WTC11 (cell line): ENCODE results near the gene SREK1IP1. TPM values are rescaled to one million over a fixed set of nuclear protein-coding genes. Genes with fewer than 3 reads are reported as not detected.

Experiments used
- ATAC-seq: fragments of 200-7000 bp; cut with Tn5 transposase; 2 replicates; pipeline ENCODE4 v1.10.0; 2021; ENCODE audit warnings: mild to moderate bottlenecking, moderate library complexity
- CTCF ChIA-PET: fragments of 300-600 bp; sonication (Branson Sonifier 250); formaldehyde crosslinking; loops from one replicate; lab custom pipeline; 2021; ENCODE audit warnings: antibody characterized with exemption; lab: Charles Lee
- POLR2A ChIA-PET: fragments of 350-600 bp; sonication (Branson Sonifier 250); formaldehyde crosslinking; loops from one replicate; lab custom pipeline; 2021; ENCODE audit warnings: antibody characterized with exemption; lab: Charles Lee
- DNase-seq: peaks from one replicate; pipeline ENCODE4 v3.0.0; 2021; ENCODE audit warnings: low spot score
- H3K27ac Mint-ChIP-seq: 2 replicates; pipeline ENCODE4 v1.8.0; 2021; ENCODE audit warnings: mixed read lengths
- H3K27me3 Mint-ChIP-seq: 2 replicates; pipeline ENCODE4 v1.8.0; 2021; ENCODE audit warnings: low read depth, mild to moderate bottlenecking, moderate library complexity, mixed read lengths
- H3K36me3 Mint-ChIP-seq: 2 replicates; pipeline ENCODE4 v1.8.0; 2021; ENCODE audit warnings: mixed read lengths
- H3K4me1 Mint-ChIP-seq: 2 replicates; pipeline ENCODE4 v1.8.0; 2022; ENCODE audit warnings: mixed read lengths
- H3K4me3 Mint-ChIP-seq: 2 replicates; pipeline ENCODE4 v1.8.0; 2021; ENCODE audit warnings: mild to moderate bottlenecking, moderate library complexity, mixed read lengths
- H3K9me3 Mint-ChIP-seq: 2 replicates; pipeline ENCODE4 v1.8.0; 2021; ENCODE audit warnings: mixed read lengths
- ATF3 ChIP-seq: sonication (generic); formaldehyde crosslinking; conservative IDR thresholded peaks from 2 replicates; pipeline ENCODE4 v1.8.1; 2022; ENCODE audit warnings: mild to moderate bottlenecking, missing genetic modification reagents
- E2F4 ChIP-seq: sonication (generic); formaldehyde crosslinking; IDR thresholded peaks from 2 replicates; pipeline ENCODE4 v1.8.1; 2022; ENCODE audit warnings: low read depth, mild to moderate bottlenecking, moderate library complexity, missing genetic modification reagents, borderline replicate concordance
- EMX1 ChIP-seq: fragments of 250-450 bp; sonication (Bioruptor Pico); IDR thresholded peaks from 2 replicates; pipeline ENCODE4 v1.8.0; 2021; ENCODE audit warnings: mild to moderate bottlenecking
- ESRRA ChIP-seq: sonication (generic); formaldehyde crosslinking; IDR thresholded peaks from 2 replicates; pipeline ENCODE4 v1.8.1; 2022; ENCODE audit warnings: mild to moderate bottlenecking, missing genetic modification reagents, borderline replicate concordance
- ETV6 ChIP-seq: sonication (generic); formaldehyde crosslinking; IDR thresholded peaks from 2 replicates; pipeline ENCODE4 v1.8.1; 2022; ENCODE audit warnings: mild to moderate bottlenecking, missing genetic modification reagents
- FOXP4 ChIP-seq: sonication (generic); formaldehyde crosslinking; IDR thresholded peaks from 2 replicates; pipeline ENCODE4 v1.8.0; 2022; ENCODE audit warnings: mild to moderate bottlenecking, missing genetic modification reagents
- GABPB1 ChIP-seq: sonication (generic); formaldehyde crosslinking; IDR thresholded peaks from 2 replicates; pipeline ENCODE4 v1.8.1; 2023; ENCODE audit warnings: mild to moderate bottlenecking, missing genetic modification reagents
- JAZF1 ChIP-seq: fragments of 250-450 bp; sonication (Bioruptor Pico); IDR thresholded peaks from 2 replicates; pipeline ENCODE4 v1.9.0; 2021; ENCODE audit warnings: moderate library complexity, mild to moderate bottlenecking, inconsistent platforms
- MAX ChIP-seq: sonication (generic); formaldehyde crosslinking; IDR thresholded peaks from 2 replicates; pipeline ENCODE4 v1.8.0; 2022; ENCODE audit warnings: mild to moderate bottlenecking, missing genetic modification reagents
- MXD4 ChIP-seq: fragments of 250-450 bp; sonication (Bioruptor Pico); IDR thresholded peaks from 2 replicates; pipeline ENCODE4 v1.8.0; 2021; ENCODE audit warnings: mild to moderate bottlenecking, moderate library complexity, borderline replicate concordance
- NR1H2 ChIP-seq: sonication (generic); formaldehyde crosslinking; IDR thresholded peaks from 2 replicates; pipeline ENCODE4 v1.9.0; 2021; ENCODE audit warnings: mild to moderate bottlenecking, moderate library complexity, missing genetic modification reagents
- PREB ChIP-seq: sonication (generic); formaldehyde crosslinking; IDR thresholded peaks from 2 replicates; pipeline ENCODE4 v1.8.1; 2022; ENCODE audit warnings: mild to moderate bottlenecking, missing genetic modification reagents, moderate library complexity, borderline replicate concordance
- RORB ChIP-seq: fragments of 250-450 bp; sonication (Bioruptor Pico); IDR thresholded peaks from 2 replicates; pipeline ENCODE4 v1.9.0; 2021; ENCODE audit warnings: mild to moderate bottlenecking
- TCF7 ChIP-seq: sonication (generic); formaldehyde crosslinking; IDR thresholded peaks from 2 replicates; pipeline ENCODE4 v1.8.0; 2022; ENCODE audit warnings: mild to moderate bottlenecking, low read depth, missing genetic modification reagents, moderate library complexity
- TEAD1 ChIP-seq: sonication (generic); formaldehyde crosslinking; IDR thresholded peaks from 2 replicates; pipeline ENCODE4 v1.8.0; 2022; ENCODE audit warnings: mild to moderate bottlenecking, missing genetic modification reagents
- TEAD4 ChIP-seq: sonication (generic); formaldehyde crosslinking; IDR thresholded peaks from 2 replicates; pipeline ENCODE4 v1.8.0; 2022; ENCODE audit warnings: mild to moderate bottlenecking, missing genetic modification reagents
- ZBTB21 ChIP-seq: sonication (generic); formaldehyde crosslinking; IDR thresholded peaks from 2 replicates; pipeline ENCODE4 v1.8.1; 2023; ENCODE audit warnings: mild to moderate bottlenecking, missing genetic modification reagents, borderline replicate concordance
- ZNF416 ChIP-seq: fragments of 250-450 bp; sonication (Bioruptor Pico); IDR thresholded peaks from 2 replicates; pipeline ENCODE4 v1.9.0; 2021; ENCODE audit warnings: mild to moderate bottlenecking, inconsistent platforms
- ZNF512 ChIP-seq: sonication (generic); formaldehyde crosslinking; IDR thresholded peaks from 2 replicates; pipeline ENCODE4 v1.8.1; 2022; ENCODE audit warnings: missing genetic modification reagents, borderline replicate concordance
- total RNA-seq: library from RNA; stranded (reverse); gene quantifications from 3 replicates; pipeline ENCODE4 v1.2.3, GENCODE V29; 2021
- TF ChIP-seq, protein P1 (sequence below): fragments of 250-450 bp; sonication (Bioruptor Pico); IDR thresholded peaks from 2 replicates; pipeline ENCODE4 v1.8.0; 2021; ENCODE audit warnings: mild to moderate bottlenecking
- TF ChIP-seq, protein P2 (sequence below): sonication (generic); formaldehyde crosslinking; IDR thresholded peaks from 2 replicates; pipeline ENCODE4 v1.8.1; 2023; ENCODE audit warnings: mild to moderate bottlenecking, missing genetic modification reagents
- TF ChIP-seq, protein P3 (sequence below): fragments of 200-600 bp; IDR thresholded peaks from 2 replicates; pipeline ENCODE4 v1.8.0; 2022; ENCODE audit warnings: antibody characterized with exemption
- TF ChIP-seq, protein P4 (sequence below): sonication (generic); formaldehyde crosslinking; IDR thresholded peaks from 2 replicates; pipeline ENCODE4 v1.8.1; 2023; ENCODE audit warnings: mild to moderate bottlenecking, missing genetic modification reagents

SREK1IP1 gene
- total RNA-seq, 1 experiment from 2014 or later: 26.2 TPM

GRCh38 chr5:64690417-64691151, 77.9 kb downstream of the SREK1IP1 start, which contains the start of gene SHISAL2B:
Gene SHISAL2B, plus strand, starts transcription at chr5:64690503. Its CDS starts 121 bp downstream, at chr5:64690624.
- ATAC-seq (peak; percentile 72), DNase-seq (peak; percentile 68)
- Mint-ChIP-seq H3K9me3 (peaks cover 14% of the 10 kb centered on the region), H3K27me3 (peaks cover 15% of the 10 kb centered on the region), H3K4me3 (peak within 1 kb of the TSS; percentile 85), H3K36me3 (peaks cover 20% of the 10 kb centered on the region), H3K4me1 (peaks cover 48% of the 10 kb centered on the region), H3K27ac (peak within 1 kb of the TSS; percentile 85)
- ChIA-PET POLR2A (interaction anchor here (0.9 to 2.3 kb wide), 3 partner anchors 11 to 77 kb away, joined by 3 to 12 read pairs (median 3); partner anchors contain the start of genes CWC27 and SREK1IP1), CTCF (interaction anchor here (1.5 to 2.7 kb wide), 2 partner anchors 8 to 10 kb away, joined by 4 to 22 read pairs; no protein-coding TSS in a partner anchor)
- TF ChIP-seq, protein P1, sequence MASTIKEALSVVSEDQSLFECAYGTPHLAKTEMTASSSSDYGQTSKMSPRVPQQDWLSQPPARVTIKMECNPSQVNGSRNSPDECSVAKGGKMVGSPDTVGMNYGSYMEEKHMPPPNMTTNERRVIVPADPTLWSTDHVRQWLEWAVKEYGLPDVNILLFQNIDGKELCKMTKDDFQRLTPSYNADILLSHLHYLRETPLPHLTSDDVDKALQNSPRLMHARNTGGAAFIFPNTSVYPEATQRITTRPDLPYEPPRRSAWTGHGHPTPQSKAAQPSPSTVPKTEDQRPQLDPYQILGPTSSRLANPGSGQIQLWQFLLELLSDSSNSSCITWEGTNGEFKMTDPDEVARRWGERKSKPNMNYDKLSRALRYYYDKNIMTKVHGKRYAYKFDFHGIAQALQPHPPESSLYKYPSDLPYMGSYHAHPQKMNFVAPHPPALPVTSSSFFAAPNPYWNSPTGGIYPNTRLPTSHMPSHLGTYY: no peak
- TF ChIP-seq NR1H2 (CRISPR knock-in tag) (no peak), GABPB1 (CRISPR knock-in tag) (no peak), FOXP4 (CRISPR knock-in tag) (no peak), TCF7 (CRISPR knock-in tag) (peak; percentile 18; the same call in 1 of the 2 replicates), TEAD1 (CRISPR knock-in tag) (peak; percentile 57; the same call in 1 of the 2 replicates), ETV6 (peak; percentile 38; the same call in 1 of the 2 replicates), ZNF416 (no peak), ZNF512 (no peak), MAX (CRISPR knock-in tag) (peak; percentile 69), E2F4 (peak; percentile 37; the same call in 1 of the 2 replicates), ATF3 (CRISPR knock-in tag) (no peak), PREB (CRISPR knock-in tag) (no peak), TEAD4 (CRISPR knock-in tag) (no peak), EMX1 (CRISPR knock-in tag) (no peak), RORB (no peak), ZBTB21 (CRISPR knock-in tag) (0 out of 2 replicates have a peak, but pooled peaks have one; percentile 12), JAZF1 (CRISPR knock-in tag) (no peak), ESRRA (CRISPR knock-in tag) (0 out of 2 replicates have a peak, but pooled peaks have one; percentile 53), MXD4 (CRISPR knock-in tag) (no peak)
- TF ChIP-seq, protein P2, sequence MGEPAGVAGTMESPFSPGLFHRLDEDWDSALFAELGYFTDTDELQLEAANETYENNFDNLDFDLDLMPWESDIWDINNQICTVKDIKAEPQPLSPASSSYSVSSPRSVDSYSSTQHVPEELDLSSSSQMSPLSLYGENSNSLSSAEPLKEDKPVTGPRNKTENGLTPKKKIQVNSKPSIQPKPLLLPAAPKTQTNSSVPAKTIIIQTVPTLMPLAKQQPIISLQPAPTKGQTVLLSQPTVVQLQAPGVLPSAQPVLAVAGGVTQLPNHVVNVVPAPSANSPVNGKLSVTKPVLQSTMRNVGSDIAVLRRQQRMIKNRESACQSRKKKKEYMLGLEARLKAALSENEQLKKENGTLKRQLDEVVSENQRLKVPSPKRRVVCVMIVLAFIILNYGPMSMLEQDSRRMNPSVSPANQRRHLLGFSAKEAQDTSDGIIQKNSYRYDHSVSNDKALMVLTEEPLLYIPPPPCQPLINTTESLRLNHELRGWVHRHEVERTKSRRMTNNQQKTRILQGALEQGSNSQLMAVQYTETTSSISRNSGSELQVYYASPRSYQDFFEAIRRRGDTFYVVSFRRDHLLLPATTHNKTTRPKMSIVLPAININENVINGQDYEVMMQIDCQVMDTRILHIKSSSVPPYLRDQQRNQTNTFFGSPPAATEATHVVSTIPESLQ (CRISPR knock-in tag): no peak
- TF ChIP-seq, protein P3, sequence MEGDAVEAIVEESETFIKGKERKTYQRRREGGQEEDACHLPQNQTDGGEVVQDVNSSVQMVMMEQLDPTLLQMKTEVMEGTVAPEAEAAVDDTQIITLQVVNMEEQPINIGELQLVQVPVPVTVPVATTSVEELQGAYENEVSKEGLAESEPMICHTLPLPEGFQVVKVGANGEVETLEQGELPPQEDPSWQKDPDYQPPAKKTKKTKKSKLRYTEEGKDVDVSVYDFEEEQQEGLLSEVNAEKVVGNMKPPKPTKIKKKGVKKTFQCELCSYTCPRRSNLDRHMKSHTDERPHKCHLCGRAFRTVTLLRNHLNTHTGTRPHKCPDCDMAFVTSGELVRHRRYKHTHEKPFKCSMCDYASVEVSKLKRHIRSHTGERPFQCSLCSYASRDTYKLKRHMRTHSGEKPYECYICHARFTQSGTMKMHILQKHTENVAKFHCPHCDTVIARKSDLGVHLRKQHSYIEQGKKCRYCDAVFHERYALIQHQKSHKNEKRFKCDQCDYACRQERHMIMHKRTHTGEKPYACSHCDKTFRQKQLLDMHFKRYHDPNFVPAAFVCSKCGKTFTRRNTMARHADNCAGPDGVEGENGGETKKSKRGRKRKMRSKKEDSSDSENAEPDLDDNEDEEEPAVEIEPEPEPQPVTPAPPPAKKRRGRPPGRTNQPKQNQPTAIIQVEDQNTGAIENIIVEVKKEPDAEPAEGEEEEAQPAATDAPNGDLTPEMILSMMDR: no peak
- TF ChIP-seq, protein P4, sequence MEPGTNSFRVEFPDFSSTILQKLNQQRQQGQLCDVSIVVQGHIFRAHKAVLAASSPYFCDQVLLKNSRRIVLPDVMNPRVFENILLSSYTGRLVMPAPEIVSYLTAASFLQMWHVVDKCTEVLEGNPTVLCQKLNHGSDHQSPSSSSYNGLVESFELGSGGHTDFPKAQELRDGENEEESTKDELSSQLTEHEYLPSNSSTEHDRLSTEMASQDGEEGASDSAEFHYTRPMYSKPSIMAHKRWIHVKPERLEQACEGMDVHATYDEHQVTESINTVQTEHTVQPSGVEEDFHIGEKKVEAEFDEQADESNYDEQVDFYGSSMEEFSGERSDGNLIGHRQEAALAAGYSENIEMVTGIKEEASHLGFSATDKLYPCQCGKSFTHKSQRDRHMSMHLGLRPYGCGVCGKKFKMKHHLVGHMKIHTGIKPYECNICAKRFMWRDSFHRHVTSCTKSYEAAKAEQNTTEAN (CRISPR knock-in tag): peak; percentile 95
